SKM-1 (cell line): ENCODE results near the gene KSR1.

Source experiments
- DNase-seq: peaks from one replicate; lab custom pipeline; 2025; ENCODE audit not compliant: unreplicated experiment; lab: John Stamatoyannopoulos, UW

Gene KSR1

DNA sequence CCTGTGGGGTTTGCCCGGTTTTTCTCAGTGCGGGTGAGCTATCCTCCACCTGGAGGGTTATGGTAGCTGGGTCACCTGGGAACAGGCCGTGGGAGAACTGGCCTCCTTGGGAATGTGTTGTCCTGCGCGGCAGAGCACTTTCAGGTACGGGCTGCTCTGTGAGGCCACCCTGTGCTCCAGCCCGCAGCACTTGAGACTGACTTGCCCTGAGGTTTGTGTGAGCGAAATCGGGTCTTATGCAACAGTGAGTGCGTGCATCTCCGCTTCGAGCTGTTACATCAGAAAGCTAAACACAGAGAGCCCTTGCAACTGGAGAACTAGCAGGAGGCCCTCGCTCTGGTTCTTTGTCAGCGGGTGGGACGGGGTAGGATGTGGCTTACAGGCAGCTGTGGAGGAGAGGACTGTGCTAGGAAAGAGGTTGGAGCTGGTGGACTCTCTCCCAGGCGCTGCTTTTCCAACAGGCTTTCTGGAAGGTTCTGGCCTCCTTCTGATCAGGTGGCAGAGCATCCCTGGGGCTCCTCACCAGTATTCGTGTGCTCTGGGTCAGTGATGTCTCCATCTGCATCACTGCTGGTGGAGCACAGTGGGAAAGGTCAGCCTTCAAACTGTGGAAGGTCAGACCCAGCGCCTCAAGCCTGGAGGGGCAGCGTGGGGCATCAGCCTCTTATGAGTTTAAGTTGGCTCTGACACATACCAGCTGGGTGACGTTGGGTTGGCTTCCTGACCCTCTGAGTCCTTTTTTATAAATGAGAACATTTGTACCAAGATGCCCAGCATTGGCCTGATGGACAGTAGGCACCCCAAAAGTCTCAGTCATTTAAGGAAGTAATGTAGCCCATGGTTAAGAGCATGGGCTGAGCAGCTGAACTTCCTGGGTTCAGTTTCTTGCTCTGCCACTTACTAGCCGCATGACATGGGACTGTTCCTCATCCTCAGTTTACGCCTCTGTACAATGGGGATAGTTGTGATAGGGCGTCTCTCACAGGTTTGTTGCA lies 76.3 kb downstream of the KSR1 start:
- peak; percentile 92 for DNase-seq

DNA sequence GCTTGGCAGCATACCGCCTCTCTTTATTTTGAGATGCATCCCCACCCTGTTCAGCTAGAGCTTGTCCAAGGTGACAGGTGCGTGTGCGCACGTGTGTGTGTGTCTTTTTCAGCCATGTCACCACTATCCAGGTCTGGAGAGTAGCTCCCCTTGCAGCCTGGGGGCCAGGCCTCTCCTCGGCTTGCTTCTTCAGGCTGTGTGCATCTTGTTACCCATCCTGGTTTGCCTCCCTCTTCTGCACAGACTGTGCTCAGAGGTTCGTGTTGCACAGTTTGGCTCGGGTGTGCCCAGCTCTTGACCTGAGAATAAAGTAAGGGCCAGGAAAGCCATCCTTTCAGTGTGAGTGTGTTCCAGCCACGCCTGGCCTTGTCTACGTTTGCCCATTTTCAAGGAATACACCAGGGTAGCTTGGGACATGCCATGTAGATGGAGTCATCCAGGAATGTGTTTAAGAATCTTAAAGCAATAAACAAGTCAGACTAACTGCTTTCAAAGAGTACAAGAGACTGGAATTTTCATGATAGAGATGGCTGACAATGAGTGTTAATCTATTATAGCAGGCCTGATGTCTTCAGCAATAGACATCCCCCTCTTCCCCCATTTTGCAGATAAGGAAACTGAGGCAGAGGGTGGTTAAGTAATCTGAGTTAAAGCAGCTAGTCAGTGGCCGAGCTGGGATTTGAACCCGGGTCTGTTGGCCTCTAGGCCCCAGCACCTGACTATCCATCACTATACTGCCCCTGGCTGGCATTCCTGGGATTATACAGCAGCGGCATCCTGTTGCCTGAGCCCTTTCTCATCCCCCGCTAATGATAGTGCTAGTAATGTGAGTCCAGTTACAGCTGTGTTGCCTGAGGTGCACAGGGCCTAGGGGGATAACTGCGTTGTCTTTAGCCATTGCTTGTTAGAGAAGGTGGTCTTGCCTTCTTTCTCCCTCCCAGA lies 77.9 kb downstream of the KSR1 start:
- DNase-seq: no peak

DNA sequence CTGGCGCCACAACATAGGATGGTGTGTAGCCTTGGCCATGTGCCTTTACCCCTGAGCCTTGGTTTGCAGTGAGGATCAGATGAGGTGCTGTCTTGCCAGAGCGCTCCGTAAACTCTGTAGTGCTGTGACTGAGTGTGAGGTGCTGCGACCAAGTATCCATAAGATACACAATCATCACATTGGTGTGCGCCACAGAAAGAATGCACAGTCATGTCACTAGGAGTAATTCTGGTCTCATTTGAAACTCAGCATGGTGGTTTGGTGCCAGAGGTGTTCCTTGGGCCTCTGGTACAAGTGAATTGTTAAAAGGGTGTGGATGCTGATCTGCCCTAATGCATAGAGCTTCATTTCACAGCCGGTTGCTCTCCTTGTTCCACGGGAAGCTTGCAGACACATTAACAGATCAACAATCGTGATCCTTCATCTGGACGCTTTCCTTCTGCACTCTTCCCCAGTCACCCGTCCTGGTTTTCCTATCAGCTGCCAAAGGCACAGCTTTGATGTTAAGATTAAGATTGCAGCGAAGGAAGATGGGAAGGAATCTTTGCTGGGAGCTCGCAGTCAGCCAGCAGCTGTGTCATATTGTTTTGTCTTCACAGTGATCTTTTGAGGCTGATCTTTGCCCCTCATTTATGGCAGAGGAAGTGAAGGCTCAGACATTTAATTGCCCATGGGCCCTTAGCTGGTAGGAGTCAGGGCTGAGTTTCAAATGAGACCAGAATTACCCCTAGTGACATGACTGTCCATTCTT lies 79.1 kb downstream of the KSR1 start:
- DNase-seq: no peak

DNA sequence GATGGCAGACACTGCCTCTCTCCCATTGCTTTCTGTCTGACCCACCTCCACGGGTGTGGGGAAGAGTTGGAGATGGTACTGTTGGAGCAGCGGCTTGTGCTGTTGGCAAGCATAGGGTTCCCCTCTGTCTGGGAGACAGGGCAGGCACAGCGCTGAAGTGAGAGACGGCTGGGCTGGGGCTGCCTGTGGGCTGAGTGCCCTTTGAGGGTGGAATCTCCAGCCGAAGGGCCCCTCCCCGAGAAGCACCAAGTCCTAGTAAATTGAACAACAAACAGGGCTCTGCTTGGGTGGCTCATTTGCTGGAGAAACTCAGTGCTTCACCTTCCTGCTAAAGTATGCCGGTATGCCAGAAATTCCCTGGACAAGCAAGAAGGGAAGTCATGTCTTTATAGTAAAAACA lies 79.7 kb downstream of the KSR1 start:
- DNase-seq: no peak

DNA sequence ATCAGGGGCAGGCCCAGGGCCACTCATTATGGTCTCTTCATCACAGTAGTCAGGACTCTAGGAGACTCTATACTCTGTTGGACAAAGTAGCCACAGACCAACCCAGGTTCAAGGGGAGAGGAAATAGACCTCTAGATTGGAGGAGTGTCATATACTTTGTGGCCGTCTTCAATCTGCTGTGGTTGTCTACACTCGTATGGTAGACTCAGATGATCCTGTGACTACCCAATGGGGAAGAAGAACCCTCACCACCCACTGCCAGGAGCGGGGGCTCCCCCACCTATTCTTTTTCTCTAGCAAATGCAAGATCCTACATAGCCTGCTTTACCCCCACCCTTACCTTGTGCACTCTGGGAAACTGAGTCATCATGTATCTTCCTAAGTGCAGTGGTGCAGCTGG lies 80.5 kb downstream of the KSR1 start:
- no peak for DNase-seq

DNA sequence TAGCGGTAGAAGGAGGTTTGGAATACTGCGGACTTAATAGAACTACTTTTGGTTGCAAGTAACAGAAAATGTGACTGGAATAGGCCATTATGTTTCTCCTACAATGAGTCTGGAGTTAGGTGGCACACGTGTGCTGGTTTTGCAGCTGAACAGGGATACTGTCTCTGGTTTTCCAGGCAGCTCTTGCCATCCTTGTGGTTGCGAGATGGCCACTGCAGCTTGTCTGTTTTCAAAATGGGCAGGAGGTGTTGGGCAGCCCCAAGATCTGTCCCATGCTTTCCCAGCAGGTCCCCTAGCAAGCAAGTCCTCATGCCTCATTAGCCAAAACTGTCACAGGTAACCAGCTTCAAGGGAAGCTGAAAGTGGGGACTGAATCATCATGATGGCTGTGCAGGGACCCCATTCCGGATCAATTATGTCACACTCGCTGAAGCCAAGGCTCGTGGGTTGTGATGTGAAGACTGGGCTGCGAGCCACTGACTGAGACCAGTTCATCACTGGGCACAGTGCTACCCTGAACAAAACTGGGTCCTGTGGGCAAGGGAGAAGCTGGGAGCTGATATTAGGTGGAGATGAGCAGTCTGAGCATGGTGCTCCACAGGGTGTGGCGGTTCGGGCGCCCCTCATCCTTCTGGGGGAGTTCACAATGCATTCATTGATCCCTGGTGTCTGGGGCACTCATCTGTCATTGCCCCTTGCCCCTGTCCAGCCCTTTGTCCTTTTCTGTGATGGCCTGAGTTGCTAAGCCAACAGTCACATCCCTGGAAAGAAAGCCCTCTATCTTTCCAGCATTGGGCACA lies 82.1 kb downstream of the KSR1 start:
- DNase-seq: no peak

DNA sequence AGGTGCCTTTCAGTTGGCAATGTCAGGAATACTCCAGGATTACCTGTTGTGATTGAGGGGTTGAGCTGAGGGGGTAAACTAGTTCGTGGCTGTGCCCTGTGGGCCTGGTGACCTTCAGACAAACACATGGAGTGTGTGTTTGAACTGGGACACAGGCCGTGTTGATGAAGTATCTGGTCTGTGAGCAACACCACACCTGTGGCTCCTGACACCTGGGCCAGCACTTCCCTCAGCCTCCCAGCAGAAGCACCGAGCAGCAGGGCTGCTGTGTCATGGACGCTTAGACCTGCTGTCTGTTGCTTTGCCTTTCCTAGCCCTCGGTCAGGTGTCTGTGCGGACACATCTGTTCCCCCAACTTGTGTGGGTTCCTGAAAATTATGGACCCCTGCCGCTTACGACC lies 82.9 kb downstream of the KSR1 start:
- no peak for DNase-seq

DNA sequence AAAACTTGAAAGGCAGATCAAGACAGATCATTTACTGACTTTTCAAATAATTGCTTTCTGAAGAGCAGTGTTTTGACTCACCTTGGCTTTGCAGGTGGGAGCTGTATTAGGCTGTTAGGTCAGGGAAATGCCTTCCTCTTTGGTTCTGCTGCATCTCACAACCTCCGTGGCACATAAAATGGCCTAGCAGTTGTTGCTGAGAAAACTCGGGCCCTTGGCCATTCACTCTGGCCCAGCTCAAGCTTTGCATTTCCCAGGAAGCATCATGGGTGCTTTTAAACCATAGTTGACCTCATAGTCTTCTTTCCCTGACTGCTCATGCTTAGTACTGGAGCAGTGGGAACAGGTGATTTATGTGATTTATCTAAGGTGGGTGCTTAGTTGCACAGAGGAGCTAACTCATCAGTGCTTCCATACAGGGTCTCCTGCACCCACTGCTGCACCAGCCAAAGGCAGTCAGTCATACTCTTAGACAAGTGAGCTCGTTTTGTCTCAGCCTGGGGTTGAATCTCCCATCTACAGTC lies 83.6 kb downstream of the KSR1 start:
- DNase-seq: no peak

DNA sequence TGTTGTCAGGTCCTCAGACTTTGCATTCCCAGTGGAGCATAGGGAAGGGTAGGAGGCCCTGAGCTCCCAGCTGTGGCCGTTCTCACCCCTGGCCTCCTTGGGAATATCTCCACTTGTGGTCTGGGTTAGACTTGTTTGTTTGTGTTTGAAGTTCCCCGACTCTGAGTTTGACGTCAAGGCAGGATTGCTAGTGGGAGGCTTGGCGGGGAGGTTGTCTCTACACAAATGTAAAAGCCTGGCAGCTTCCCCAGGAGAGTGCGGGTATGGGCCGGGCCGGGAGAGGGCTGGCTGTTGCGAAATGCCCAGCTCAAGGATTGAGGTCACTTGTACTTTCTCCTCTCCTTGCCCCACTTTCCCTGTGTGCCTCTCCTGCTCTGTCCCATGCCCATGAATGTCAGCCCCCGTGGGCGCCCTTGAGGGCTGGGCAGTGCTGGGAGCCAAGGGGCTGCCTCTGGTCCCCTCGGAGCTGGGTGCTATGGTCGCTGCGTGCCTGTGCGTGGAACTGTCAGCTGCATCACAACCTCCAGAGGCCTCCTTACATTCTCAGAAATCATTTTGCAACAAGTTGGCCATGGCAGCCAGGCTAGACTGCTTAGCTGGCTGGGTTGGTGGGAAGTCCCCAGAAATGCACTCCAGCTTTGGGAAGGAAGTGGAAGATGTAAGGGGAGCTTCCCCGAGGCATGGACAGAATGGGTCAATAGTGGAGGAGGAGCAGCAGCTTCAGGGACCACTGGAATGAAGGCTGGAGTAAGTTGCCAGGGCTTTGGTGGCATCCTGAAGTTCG lies 84.3 kb downstream of the KSR1 start:
- peak; percentile 43 for DNase-seq

DNA sequence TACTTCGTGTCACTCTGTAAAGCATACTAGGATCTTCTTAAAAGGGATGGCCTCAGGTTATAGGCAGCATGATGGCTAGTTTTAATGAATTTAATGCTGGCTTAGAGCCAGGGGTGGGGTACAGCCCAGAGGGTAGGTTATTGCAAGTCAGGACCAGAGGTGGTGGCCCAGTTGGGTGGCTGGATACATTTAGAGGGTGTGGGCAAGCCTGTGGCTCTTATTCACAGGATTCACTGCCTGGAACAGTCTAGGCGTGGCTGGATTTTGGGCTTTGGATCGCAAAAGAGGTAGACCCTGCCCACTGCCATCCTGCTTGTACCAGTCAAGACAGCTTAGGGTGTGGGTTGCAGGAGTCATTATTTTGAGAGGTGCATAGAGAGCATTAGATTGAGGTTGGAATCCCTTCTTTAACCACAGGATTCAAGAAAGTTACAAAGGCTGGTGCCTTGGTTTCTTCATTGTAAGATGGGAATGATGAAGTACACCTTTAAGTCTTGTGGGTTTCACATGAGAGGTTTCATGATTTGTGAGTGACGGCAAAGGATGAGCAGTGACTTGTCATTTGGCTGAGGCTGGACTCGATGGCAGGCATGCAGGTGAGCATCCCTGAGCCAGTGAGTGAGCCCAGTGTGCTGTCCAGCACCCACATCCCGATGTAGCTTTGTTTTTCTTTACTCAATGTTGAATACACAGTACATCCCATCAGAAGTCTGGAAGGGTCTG lies 85.2 kb downstream of the KSR1 start:
- DNase-seq: no peak

DNA sequence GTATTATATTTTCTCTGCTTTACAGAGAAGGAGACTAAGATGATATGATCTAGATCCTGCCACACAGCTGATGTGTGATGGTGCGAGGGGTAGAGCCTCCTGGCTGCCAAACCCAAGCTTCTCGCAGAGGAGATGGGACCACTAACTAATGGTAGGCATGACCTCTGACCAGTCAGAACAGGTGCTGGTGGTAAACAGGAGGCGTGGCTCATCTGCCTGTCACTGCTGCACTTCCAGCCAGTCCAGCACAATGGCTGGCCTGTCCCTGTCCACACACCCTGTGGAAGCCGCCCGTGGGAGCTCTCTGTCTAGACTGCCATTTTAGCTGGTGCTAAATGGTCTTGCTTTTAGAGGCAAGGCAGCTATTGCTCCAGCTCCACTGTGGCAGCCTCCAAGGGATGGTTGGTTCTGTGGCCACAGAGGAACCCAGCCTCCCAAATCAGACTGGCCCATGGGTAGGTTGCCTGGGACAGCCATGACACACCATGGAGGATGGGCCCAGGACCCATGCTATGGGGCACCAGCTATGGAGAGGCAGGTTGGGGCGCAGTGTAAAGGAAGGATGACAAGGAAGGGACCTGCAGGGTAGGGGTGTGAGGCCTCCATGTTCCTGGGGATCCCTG lies 86.7 kb downstream of the KSR1 start:
- DNase-seq: no peak

DNA sequence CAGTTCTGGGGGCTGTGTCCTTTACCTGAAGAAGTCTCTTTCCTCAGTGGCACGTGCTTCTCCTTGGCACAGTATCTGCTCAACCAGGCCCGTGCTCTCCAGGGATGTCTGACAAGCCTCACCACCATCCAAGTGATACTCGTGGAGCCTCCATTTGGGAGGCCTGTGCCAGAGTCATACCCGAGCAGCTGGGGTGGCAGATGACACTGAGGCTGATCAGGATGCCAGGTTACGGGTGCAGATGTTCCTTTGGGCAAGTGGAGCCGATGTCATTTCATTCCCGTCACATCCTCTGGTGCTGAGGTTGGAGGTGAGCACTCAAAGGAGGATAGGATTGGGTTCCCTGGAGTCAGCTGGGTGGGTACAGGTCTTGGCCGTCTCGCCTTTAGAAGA lies 87.2 kb downstream of the KSR1 start:
- no peak for DNase-seq

DNA sequence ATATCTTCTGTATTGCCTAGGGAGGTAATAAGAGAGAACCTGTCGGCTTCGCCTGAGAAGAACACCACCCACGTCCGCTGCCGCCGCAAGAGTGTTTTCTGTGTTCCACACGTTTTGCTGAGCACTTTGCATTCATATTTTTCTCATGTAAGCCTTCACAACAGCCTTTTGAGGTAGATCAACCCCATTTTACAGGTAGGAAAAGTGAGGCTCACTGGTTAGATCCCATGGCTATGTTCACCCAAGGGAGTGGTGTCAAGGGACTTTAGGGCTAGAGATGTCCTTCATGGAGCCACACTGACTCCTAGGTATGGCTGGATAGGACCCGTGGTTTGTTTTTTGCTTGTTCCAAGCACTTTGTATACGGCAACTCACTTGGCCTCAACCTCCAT lies 87.7 kb downstream of the KSR1 start:
- DNase-seq: no peak

DNA sequence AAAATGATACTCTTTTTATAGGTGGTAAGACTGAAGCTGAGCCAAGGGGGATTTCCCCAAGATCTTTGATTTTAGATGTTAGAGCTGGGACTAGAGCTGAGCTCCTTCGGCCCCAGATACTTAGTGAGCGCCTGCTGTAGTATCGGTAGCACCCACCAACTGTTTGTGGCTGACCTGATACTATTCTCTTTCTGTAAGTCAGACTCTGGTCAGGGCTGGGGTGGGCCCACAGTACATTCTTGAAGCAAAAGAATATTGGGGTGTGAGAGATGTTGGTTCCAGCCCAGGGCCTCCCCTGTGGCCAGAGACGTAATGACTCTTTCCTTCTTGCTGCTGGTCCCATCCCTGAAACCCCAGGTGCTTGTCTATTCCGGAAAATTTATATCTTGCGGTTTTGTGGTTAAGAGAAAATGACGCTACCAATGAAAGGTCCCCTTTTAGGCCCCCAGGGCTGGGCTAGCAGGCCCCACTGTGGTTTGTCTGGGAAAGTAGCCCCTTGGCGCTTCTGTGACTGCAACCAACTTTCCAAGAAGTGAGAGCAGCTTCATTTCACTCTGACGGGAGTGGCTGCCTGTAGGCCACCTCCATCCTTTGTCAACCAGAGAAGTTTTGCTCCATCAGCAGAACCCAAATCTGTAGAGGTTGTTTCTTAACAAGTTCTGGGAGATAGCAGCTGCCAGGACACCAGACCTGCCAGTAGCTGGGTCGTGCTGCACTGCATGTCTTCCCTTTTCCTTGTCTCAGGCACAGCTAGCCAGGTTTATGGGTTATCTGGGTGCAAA lies 88.3 kb downstream of the KSR1 start:
- peak; percentile 29 for DNase-seq

DNA sequence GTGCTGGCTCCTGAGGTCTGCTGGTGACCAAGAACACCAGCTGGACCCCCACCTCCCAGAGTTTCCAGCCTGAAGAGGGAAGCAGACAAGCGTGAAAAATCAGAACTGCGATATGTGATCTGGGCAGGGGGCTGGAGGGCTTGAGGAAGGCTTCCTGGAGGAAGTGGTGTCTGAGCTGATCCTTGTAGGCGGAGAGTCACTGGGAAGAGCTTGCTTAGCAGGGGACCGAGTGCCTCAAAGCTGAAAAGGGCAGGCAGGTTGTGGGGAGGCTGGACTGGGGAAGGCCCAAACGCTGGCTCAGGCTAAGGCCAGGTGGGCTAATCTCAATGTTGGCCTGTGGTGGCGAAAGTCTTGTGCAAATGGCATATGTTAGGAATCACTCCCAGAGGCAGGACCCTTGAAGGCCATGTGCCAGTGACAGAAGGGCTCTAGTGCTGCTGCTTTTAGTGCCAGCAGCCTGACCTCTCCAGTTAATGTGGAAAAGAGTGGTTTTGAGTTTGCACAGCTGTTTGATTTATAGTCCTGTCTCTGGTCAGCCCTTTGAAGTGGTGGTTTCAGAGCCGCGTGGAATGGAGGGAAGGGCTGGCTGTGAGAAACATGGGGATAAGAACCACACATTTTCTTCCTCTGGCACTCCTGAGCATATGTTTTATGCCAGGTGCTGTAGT lies 89.4 kb downstream of the KSR1 start:
- no peak for DNase-seq

DNA sequence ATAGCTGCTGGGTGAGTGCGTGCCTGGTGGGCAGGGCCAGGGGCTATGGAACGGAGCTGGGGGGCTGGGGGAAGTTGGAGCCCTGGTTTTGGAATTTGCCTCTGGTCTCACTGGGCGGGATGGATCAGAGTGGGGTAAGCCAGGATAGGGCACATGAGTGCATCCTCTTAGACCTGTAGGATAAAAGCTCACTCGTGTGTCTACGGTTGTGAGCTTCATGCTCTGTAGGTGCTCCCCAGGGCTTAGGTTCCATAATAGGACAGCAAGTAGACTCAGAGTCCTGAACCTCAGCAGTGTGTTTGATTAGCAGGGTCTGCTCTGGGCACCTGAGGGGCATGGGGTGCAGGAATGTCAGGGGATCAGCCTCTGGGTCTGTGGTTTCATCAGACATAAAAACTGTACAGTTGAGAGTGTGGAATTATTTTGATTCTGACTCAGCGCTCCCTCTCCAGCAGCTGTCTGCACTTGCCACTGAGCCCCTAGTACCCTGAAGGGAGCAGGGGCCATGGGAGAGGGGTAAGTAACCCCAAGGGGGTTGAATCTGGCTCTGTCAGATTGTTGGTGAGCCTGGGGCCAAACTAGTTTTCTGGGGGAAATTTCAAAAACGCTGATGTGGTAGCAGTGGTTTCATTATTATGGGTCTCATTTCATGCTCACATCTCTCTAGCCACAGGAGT lies 90.5 kb downstream of the KSR1 start:
- DNase-seq: no peak
